CD4-positive, CD25-positive, alpha-beta regulatory T cell (primary cell): Measurements from ENCODE around the gene MAP2K3. TPM values are rescaled to one million over a fixed set of nuclear protein-coding genes. Genes with fewer than 3 reads are reported as not detected.
"Not testable (repeated sequence)": the region's sequence is repeated elsewhere in the genome, so short reads cannot be mapped to it uniquely, and the experiment has no call there.

Experiments used
- ATAC-seq, 2 donors: fragments of 150-1000 bp; cut with Tn5 transposase; one replicate each; pipeline ENCODE4 v1.10.0; 2021; ENCODE audit warnings: low read depth in 2 of 2, moderate number of reproducible peaks in 2 of 2, moderate library complexity in 1 of 2
- DNase-seq, 3 donors: peaks; one replicate each; pipeline versions ENCODE4 v3.0.0 to v3.0.0-alpha.2; 2012 to 2022; ENCODE audit warnings: mixed read lengths in 1 of 3
- H3K27ac ChIP-seq: one replicate; pipeline ENCODE4 v1.7.0; 2013; ENCODE audit warnings: mild to moderate bottlenecking, low read length; ENCODE audit not compliant: insufficient read depth, poor library complexity, severe bottlenecking
- H3K27me3 ChIP-seq: one replicate; pipeline ENCODE4 v1.7.0; 2013; ENCODE audit warnings: low read length; ENCODE audit not compliant: control insufficient read depth, insufficient read depth
- H3K36me3 ChIP-seq: one replicate; pipeline ENCODE4 v1.7.0; 2013; ENCODE audit warnings: mild to moderate bottlenecking, low read length, moderate library complexity; ENCODE audit not compliant: control insufficient read depth, insufficient read depth
- H3K4me1 ChIP-seq: 2 replicates; pipeline ENCODE4 v1.7.0; 2013; ENCODE audit warnings: mild to moderate bottlenecking, low read length; ENCODE audit not compliant: insufficient read depth, control insufficient read depth, poor library complexity, severe bottlenecking
- H3K4me3 ChIP-seq: one replicate; pipeline ENCODE4 v1.7.0; 2013; ENCODE audit warnings: low read depth, mild to moderate bottlenecking, low read length, moderate library complexity
- H3K9me3 ChIP-seq, 2 experiments: 1 replicate in 1 of 2; 2 replicates in 1 of 2; pipeline ENCODE4 v1.7.0; 2013; ENCODE audit warnings: low read length in 2 of 2, mild to moderate bottlenecking in 1 of 2, moderate library complexity in 1 of 2; ENCODE audit not compliant: control insufficient read depth in 2 of 2
- H3K27ac Mint-ChIP-seq, 3 donors: one replicate each; pipeline ENCODE4 v1.8.0; 2020 to 2022; ENCODE audit warnings: mild to moderate bottlenecking in 3 of 3, mixed read lengths in 3 of 3, moderate library complexity in 2 of 3
- H3K27me3 Mint-ChIP-seq: one replicate; pipeline ENCODE4 v1.8.0; 2022; ENCODE audit warnings: mild to moderate bottlenecking, mixed read lengths
- H3K36me3 Mint-ChIP-seq: one replicate; pipeline ENCODE4 v1.8.0; 2020; ENCODE audit warnings: mixed read lengths
- H3K4me1 Mint-ChIP-seq, 4 donors: one replicate each; pipeline ENCODE4 v1.8.0; 2020 to 2022; ENCODE audit warnings: mixed read lengths in 4 of 4, mild to moderate bottlenecking in 1 of 4
- H3K4me3 Mint-ChIP-seq, 4 donors: one replicate each; pipeline ENCODE4 v1.8.0; 2020 to 2022; ENCODE audit warnings: mild to moderate bottlenecking in 4 of 4, mixed read lengths in 4 of 4, moderate library complexity in 3 of 4
- H3K9me3 Mint-ChIP-seq, 7 donors: one replicate each; pipeline ENCODE4 v1.8.0; 2020 to 2022; ENCODE audit warnings: mixed read lengths in 7 of 7, mild to moderate bottlenecking in 3 of 7, moderate library complexity in 2 of 7
- polyA plus RNA-seq, 4 donors: library from polyadenylated mRNA; unstranded; fragments of 300-500 nt; fragmentation: Illumina TruSeq; gene quantifications; one replicate each; pipeline ENCODE4 v1.2.3, GENCODE V29; 2021
- total RNA-seq: library from RNA; stranded (reverse); gene quantifications from one replicate; pipeline ENCODE4 v1.2.3, GENCODE V29; 2022

The MAP2K3 gene
- total and polyA plus RNA-seq, 5 donors from 2014 or later, result 63.4 to 71.9 (median 70.6) TPM

GRCh38 chr17:21319256-21319655 lies 34.7 kb downstream of the MAP2K3 start:
- H3K4me1 Mint-ChIP-seq, ATAC-seq, H3K36me3 Mint-ChIP-seq, H3K9me3 Mint-ChIP-seq, H3K4me3 ChIP-seq, H3K36me3 ChIP-seq, H3K9me3 ChIP-seq, H3K27me3 Mint-ChIP-seq, H3K4me1 ChIP-seq, H3K27me3 ChIP-seq, DNase-seq, H3K27ac ChIP-seq: not testable (repeated sequence)
- Mint-ChIP-seq H3K27ac (peak overlapping the region in 1 of 3 donors; percentile 10), H3K4me3 (peak overlapping the region in 2 of 4 donors; percentile 16 to 34)

GRCh38 chr17:21319686-21320375 lies 35.3 kb downstream of the MAP2K3 start:
- not testable (repeated sequence) for H3K9me3 ChIP-seq, DNase-seq, H3K27me3 ChIP-seq, H3K9me3 Mint-ChIP-seq, H3K4me1 Mint-ChIP-seq, H3K4me3 ChIP-seq, ATAC-seq, H3K27ac ChIP-seq, H3K27ac Mint-ChIP-seq, H3K4me1 ChIP-seq, H3K36me3 ChIP-seq, H3K36me3 Mint-ChIP-seq
- peaks cover 10% of the 10 kb centered on the region for H3K27me3 Mint-ChIP-seq
- peak overlapping the region in 1 of 4 donors; percentile 47 for H3K4me3 Mint-ChIP-seq

GRCh38 chr17:21320430-21320829 lies 35.9 kb downstream of the MAP2K3 start:
- not testable (repeated sequence) for H3K27ac Mint-ChIP-seq

GRCh38 chr17:21321061-21321460 lies 36.5 kb downstream of the MAP2K3 start:
- H3K27ac ChIP-seq, H3K27ac Mint-ChIP-seq, ATAC-seq, H3K27me3 ChIP-seq, H3K4me3 ChIP-seq, H3K4me1 ChIP-seq, H3K36me3 Mint-ChIP-seq, H3K4me3 Mint-ChIP-seq, DNase-seq, H3K36me3 ChIP-seq, H3K9me3 ChIP-seq, H3K9me3 Mint-ChIP-seq: not testable (repeated sequence)
- peaks cover 15% of the 10 kb centered on the region for H3K27me3 Mint-ChIP-seq
- H3K4me1 Mint-ChIP-seq, result peaks cover 0 to 11% (median 5%) of the 10 kb centered on the region in 4 donors

More at GRCh38 chr17:21320430-21320829, 35.9 kb downstream of the MAP2K3 start:
- H3K9me3 Mint-ChIP-seq, H3K27me3 ChIP-seq, H3K4me1 ChIP-seq, DNase-seq, H3K36me3 ChIP-seq, H3K9me3 ChIP-seq, H3K36me3 Mint-ChIP-seq, H3K4me1 Mint-ChIP-seq, H3K27ac ChIP-seq, ATAC-seq, H3K4me3 ChIP-seq: not testable (repeated sequence)
- peaks cover 10% of the 10 kb centered on the region for H3K27me3 Mint-ChIP-seq
- H3K4me3 Mint-ChIP-seq, result peak overlapping the region in 2 of 4 donors; percentile 47 to 60

GRCh38 chr17:21321744-21322191 lies 37.3 kb downstream of the MAP2K3 start:
- not testable (repeated sequence) for H3K27ac Mint-ChIP-seq, ATAC-seq, H3K4me1 ChIP-seq, H3K36me3 Mint-ChIP-seq, H3K9me3 ChIP-seq, DNase-seq, H3K9me3 Mint-ChIP-seq, H3K27ac ChIP-seq, H3K36me3 ChIP-seq, H3K27me3 ChIP-seq, H3K4me3 Mint-ChIP-seq, H3K4me3 ChIP-seq
- H3K4me1 Mint-ChIP-seq, result peaks cover 0 to 11% (median 5%) of the 10 kb centered on the region in 4 donors
- peaks cover 21% of the 10 kb centered on the region for H3K27me3 Mint-ChIP-seq

GRCh38 chr17:21323257-21324111 lies 39.0 kb downstream of the MAP2K3 start:
- not testable (repeated sequence) for DNase-seq, ATAC-seq, H3K27ac ChIP-seq, H3K9me3 Mint-ChIP-seq, H3K27me3 ChIP-seq, H3K36me3 Mint-ChIP-seq, H3K4me1 ChIP-seq, H3K36me3 ChIP-seq, H3K9me3 ChIP-seq
- peak overlapping the region in 2 of 3 donors; percentile 89 to 92 for H3K27ac Mint-ChIP-seq
- peak overlapping the region; percentile 84 to 94 (median 92) for H3K4me3 Mint-ChIP-seq
- peaks cover 25% of the 10 kb centered on the region for H3K27me3 Mint-ChIP-seq
- H3K4me1 Mint-ChIP-seq, result peaks cover 0 to 11% (median 5%) of the 10 kb centered on the region in 4 donors
- peak overlapping the region; percentile 86 for H3K4me3 ChIP-seq

- not testable (repeated sequence) for H3K36me3 ChIP-seq, H3K27me3 ChIP-seq, ATAC-seq, H3K27ac ChIP-seq, H3K36me3 Mint-ChIP-seq, DNase-seq, H3K27ac Mint-ChIP-seq, H3K9me3 Mint-ChIP-seq, H3K4me3 ChIP-seq, H3K9me3 ChIP-seq, H3K4me1 ChIP-seq
- peaks cover 0 to 11% (median 5%) of the 10 kb centered on the region in 4 donors for H3K4me1 Mint-ChIP-seq
- peaks cover 25% of the 10 kb centered on the region for H3K27me3 Mint-ChIP-seq
- peak overlapping the region in 2 of 4 donors; percentile 34 to 80 for H3K4me3 Mint-ChIP-seq
Measured at GRCh38 chr17:21324741-21325140, 40.2 kb downstream of the MAP2K3 start.
